ENCODE results near the gene ANAPC4.

The ANAPC4 gene

GRCh38 chr4:25377572-25378436 lies 741 bp downstream of the ANAPC4 start:
- ChIA-PET CTCF (interaction anchor here (0.7 kb wide), 1 partner anchor 464 kb away, joined by 4 read pairs; no protein-coding TSS in a partner anchor), POLR2A (interaction anchor here (0.6 to 2.2 kb wide), 6 partner anchors 9 to 218 kb away, joined by 3 to 5 read pairs (median 4); partner anchors contain the start of genes SEPSECS and ZCCHC4)
- no peak for DNase-seq (ENCODE audit: extremely low spot score)
- no peak for TF ChIP-seq FOXK2 (IDR thresholded peaks at IDR 0.05)
- TF ChIP-seq FOXM1 (IDR thresholded peaks at IDR 0.05; ENCODE audit: borderline replicate concordance) = no peak
- no peak for TF ChIP-seq SUZ12 (IDR thresholded peaks at IDR 0.05)

GRCh38 chr4:25378437-25378743 lies 1.3 kb downstream of the ANAPC4 start:
- no peak for DNase-seq (ENCODE audit: extremely low spot score)
- CTCF ChIA-PET = no interaction called here
- POLR2A ChIA-PET = interaction anchor here (1.0 to 2.2 kb wide), 3 partner anchors 10 to 66 kb away, joined by 4 to 5 read pairs (median 4); partner anchors contain the start of gene ZCCHC4
- no peak for TF ChIP-seq BHLHE40 (IDR thresholded peaks at IDR 0.05; ENCODE audit: borderline replicate concordance)

- DNase-seq (ENCODE audit: extremely low spot score) = no peak
- TF ChIP-seq ELF4 (IDR thresholded peaks at IDR 0.05) (no peak), LEF1 (IDR thresholded peaks at IDR 0.05; ENCODE audit: borderline replicate concordance) (no peak), FOXA1 (IDR thresholded peaks at IDR 0.05) (no peak), TARDBP (IDR thresholded peaks at IDR 0.05) (no peak), HDGF (IDR thresholded peaks at IDR 0.05; ENCODE audit: borderline replicate concordance) (no peak), ARNT (IDR thresholded peaks at IDR 0.05) (no peak), NFRKB (IDR thresholded peaks at IDR 0.05) (no peak), CTBP1 (IDR thresholded peaks at IDR 0.05; ENCODE audit: borderline replicate concordance) (no peak), FOXK2 (IDR thresholded peaks at IDR 0.05) (no peak), SUZ12 (IDR thresholded peaks at IDR 0.05) (no peak)
- ChIA-PET CTCF (no interaction called here), POLR2A (no interaction called here)
Observed at GRCh38 chr4:25379591-25379990, 2.5 kb downstream of the ANAPC4 start.

GRCh38 chr4:25383647-25384046 lies 6.6 kb downstream of the ANAPC4 start:
- ChIA-PET POLR2A (no interaction called here), CTCF (no interaction called here)
- TF ChIP-seq ZNF384 (IDR thresholded peaks at IDR 0.05) = no peak
- no peak for DNase-seq (ENCODE audit: extremely low spot score)

- POLR2A ChIA-PET = no interaction called here
- CTCF ChIA-PET = no interaction called here
- TF ChIP-seq L3MBTL2 (conservative IDR thresholded peaks at IDR 0.05) = no peak
- no peak for TF ChIP-seq BHLHE40 (IDR thresholded peaks at IDR 0.05; ENCODE audit: borderline replicate concordance)
- no peak for TF ChIP-seq FOXM1 (IDR thresholded peaks at IDR 0.05; ENCODE audit: borderline replicate concordance)
- TF ChIP-seq FOXA1 (IDR thresholded peaks at IDR 0.05) = no peak
- no peak for TF ChIP-seq NFRKB (IDR thresholded peaks at IDR 0.05)
- TF ChIP-seq ELF4 (IDR thresholded peaks at IDR 0.05) = no peak
- TF ChIP-seq CTBP1 (IDR thresholded peaks at IDR 0.05; ENCODE audit: borderline replicate concordance) = no peak
- no peak for TF ChIP-seq FOXK2 (IDR thresholded peaks at IDR 0.05)
- TF ChIP-seq SP1 (IDR thresholded peaks at IDR 0.05) = no peak
- no peak for TF ChIP-seq ARNT (IDR thresholded peaks at IDR 0.05)
- TF ChIP-seq TARDBP (IDR thresholded peaks at IDR 0.05) = no peak
- no peak for TF ChIP-seq ZNF384 (IDR thresholded peaks at IDR 0.05)
- no peak for TF ChIP-seq PKNOX1 (IDR thresholded peaks at IDR 0.05)
- no peak for DNase-seq (ENCODE audit: extremely low spot score)
Observed at GRCh38 chr4:25386926-25387325, 9.9 kb downstream of the ANAPC4 start.

GRCh38 chr4:25397305-25397704 lies 20.2 kb downstream of the ANAPC4 start:
- TF ChIP-seq TARDBP (IDR thresholded peaks at IDR 0.05) = no peak
- no peak for TF ChIP-seq LEF1 (IDR thresholded peaks at IDR 0.05; ENCODE audit: borderline replicate concordance)
- no peak for TF ChIP-seq HDGF (IDR thresholded peaks at IDR 0.05; ENCODE audit: borderline replicate concordance)
- TF ChIP-seq BHLHE40 (IDR thresholded peaks at IDR 0.05; ENCODE audit: borderline replicate concordance) = no peak
- TF ChIP-seq PKNOX1 (IDR thresholded peaks at IDR 0.05) = no peak
- TF ChIP-seq ZNF384 (IDR thresholded peaks at IDR 0.05) = no peak
- TF ChIP-seq NFRKB (IDR thresholded peaks at IDR 0.05) = no peak
- TF ChIP-seq FOXA1 (IDR thresholded peaks at IDR 0.05) = no peak
- no peak for TF ChIP-seq CTBP1 (IDR thresholded peaks at IDR 0.05; ENCODE audit: borderline replicate concordance)
- TF ChIP-seq FOXK2 (IDR thresholded peaks at IDR 0.05) = no peak
- no peak for DNase-seq (ENCODE audit: extremely low spot score)
- CTCF ChIA-PET = no interaction called here
- POLR2A ChIA-PET = no interaction called here

- TF ChIP-seq SP1 (IDR thresholded peaks at IDR 0.05) (no peak), NFRKB (IDR thresholded peaks at IDR 0.05) (no peak), FOXM1 (IDR thresholded peaks at IDR 0.05; ENCODE audit: borderline replicate concordance) (no peak), L3MBTL2 (conservative IDR thresholded peaks at IDR 0.05) (no peak), LEF1 (IDR thresholded peaks at IDR 0.05; ENCODE audit: borderline replicate concordance) (no peak), FOXK2 (IDR thresholded peaks at IDR 0.05) (no peak), BHLHE40 (IDR thresholded peaks at IDR 0.05; ENCODE audit: borderline replicate concordance) (no peak), CTBP1 (IDR thresholded peaks at IDR 0.05; ENCODE audit: borderline replicate concordance) (no peak), FOXA1 (IDR thresholded peaks at IDR 0.05) (no peak), ELF4 (IDR thresholded peaks at IDR 0.05) (no peak), ARNT (IDR thresholded peaks at IDR 0.05) (no peak), TARDBP (IDR thresholded peaks at IDR 0.05) (no peak), ZNF384 (IDR thresholded peaks at IDR 0.05) (no peak)
- CTCF ChIA-PET = interaction anchor here (0.6 kb wide), 1 partner anchor 369 kb away, joined by 3 read pairs; no protein-coding TSS in a partner anchor
- POLR2A ChIA-PET = interaction anchor here (1.2 kb wide), 1 partner anchor 18 kb away, joined by 3 read pairs; no protein-coding TSS in a partner anchor
- no peak for DNase-seq (ENCODE audit: extremely low spot score)
Observed at GRCh38 chr4:25399510-25399909, 22.4 kb downstream of the ANAPC4 start.

Measured in HEK293T (cell line).